SK-N-SH (cell line): Measurements from ENCODE around the gene KLK3. TPM values are rescaled to one million over a fixed set of nuclear protein-coding genes. Genes with fewer than 3 reads are reported as not detected.

Experiments
- CTCF ChIA-PET: fragments of 300-600, 350-600 bp; formaldehyde crosslinking; extraction: SDS; loops from one replicate; lab custom pipeline; 2021; lab: Yijun Ruan, JAX
- POLR2A ChIA-PET: fragments of 350-600 bp; sonication (Branson Sonifier 250); formaldehyde crosslinking; extraction: SDS; loops from one replicate; lab custom pipeline; 2020; ENCODE audit warnings: antibody characterized with exemption, inconsistent platforms; lab: Yijun Ruan, JAX
- DNase-seq: peaks from one replicate; pipeline ENCODE4 v3.0.0; 2012
- H2AFZ ChIP-seq: fragments of 200-600 bp; sonication (generic); 2 replicates; pipeline ENCODE4 v1.8.1; 2016; ENCODE audit warnings: antibody characterized with exemption, mild to moderate bottlenecking, low read depth
- H3F3A ChIP-seq: fragments of 200-600 bp; sonication (generic); replicated peaks from 2 replicates; pipeline ENCODE3; 2016; ENCODE audit warnings: antibody characterized with exemption, mild to moderate bottlenecking; ENCODE audit not compliant: insufficient read depth
- H3K27ac ChIP-seq, 2 experiments: fragments of 200-500 bp in 1 of 2; fragments of 200-600 bp in 1 of 2; sonication (Bioruptor generic) in 1 of 2; sonication (generic), shearing (Covaris generic) in 1 of 2; 2 replicates each; pipeline versions ENCODE4 v1.5.1 to v1.6.1; 2014 to 2016; ENCODE audit warnings: low read depth in 2 of 2, inconsistent platforms in 1 of 2, low read length in 1 of 2, mild to moderate bottlenecking in 1 of 2, mixed read lengths in 1 of 2
- H3K27me3 ChIP-seq: fragments of 200-600 bp; sonication (generic), shearing (Covaris generic); 2 replicates; pipeline ENCODE4 v1.6.1; 2016; ENCODE audit warnings: mixed run types; ENCODE audit not compliant: insufficient read depth
- H3K36me3 ChIP-seq, 2 experiments: fragments of 200-500 bp in 1 of 2; fragments of 200-600 bp in 1 of 2; sonication (Bioruptor generic) in 1 of 2; sonication (generic) in 1 of 2; replicated peaks in 1 of 2; 2 replicates each; pipeline versions ENCODE3 to v1.5.1; 2014 to 2016; ENCODE audit warnings: low read length in 1 of 2, mild to moderate bottlenecking in 1 of 2; ENCODE audit not compliant: insufficient read depth in 2 of 2, control insufficient read depth in 1 of 2
- H3K4me1 ChIP-seq, 2 experiments: fragments of 200-500 bp in 1 of 2; fragments of 200-600 bp in 1 of 2; sonication (Bioruptor generic) in 1 of 2; sonication (generic), shearing (Covaris generic) in 1 of 2; 2 replicates each; pipeline versions ENCODE4 v1.5.1 to v1.6.1; 2014 to 2016; ENCODE audit warnings: low read depth in 1 of 2, low read length in 1 of 2, mixed run types in 1 of 2; ENCODE audit not compliant: insufficient read depth in 2 of 2, control insufficient read depth in 1 of 2
- H3K4me2 ChIP-seq: fragments of 200-600 bp; sonication (generic), shearing (Covaris generic); 2 replicates; pipeline ENCODE4 v1.6.1; 2017; ENCODE audit warnings: mixed run types
- H3K4me3 ChIP-seq, 2 experiments: fragments of 200-500 bp in 1 of 2; fragments of 200-600 bp in 1 of 2; sonication (Bioruptor generic) in 1 of 2; sonication (generic), shearing (Covaris generic) in 1 of 2; 2 replicates each; pipeline versions ENCODE4 v1.5.1 to v1.8.1; 2014 to 2016; ENCODE audit warnings: low read depth in 2 of 2, inconsistent platforms in 1 of 2, low read length in 1 of 2, mild to moderate bottlenecking in 1 of 2, mixed read lengths in 1 of 2, moderate library complexity in 1 of 2
- H3K79me2 ChIP-seq: fragments of 200-600 bp; sonication (generic); 2 replicates; pipeline ENCODE4 v1.8.1; 2017; ENCODE audit warnings: mild to moderate bottlenecking; ENCODE audit not compliant: insufficient read depth
- H3K9ac ChIP-seq: fragments of 200-600 bp; sonication (generic); 2 replicates; pipeline ENCODE4 v1.6.1; 2017; ENCODE audit warnings: mixed run types
- H3K9me2 ChIP-seq: fragments of 200-600 bp; sonication (generic); 2 replicates; pipeline ENCODE4 v1.6.1; 2017; ENCODE audit warnings: mixed run types
- H3K9me3 ChIP-seq: fragments of 200-600 bp; sonication (generic); 2 replicates; pipeline ENCODE4 v1.6.1; 2017; ENCODE audit warnings: mixed run types, mild to moderate bottlenecking, moderate library complexity
- H4K20me1 ChIP-seq: fragments of 200-600 bp; sonication (generic); 2 replicates; pipeline ENCODE4 v1.6.1; 2017; ENCODE audit warnings: mild to moderate bottlenecking, mixed run types; ENCODE audit not compliant: insufficient read depth
- CHD2 ChIP-seq: fragments of 150-350 bp; IDR thresholded peaks from 2 replicates; pipeline ENCODE4 v1.6.1; 2018; ENCODE audit warnings: low read length; ENCODE audit not compliant: partially characterized antibody
- ELF1 ChIP-seq: IDR thresholded peaks from 2 replicates; pipeline ENCODE4 v1.4.0; 2012
- EZH2phosphoT487 ChIP-seq: fragments of 200-600 bp; sonication (generic); IDR thresholded peaks from 2 replicates; pipeline ENCODE4 v1.6.1; 2017; ENCODE audit warnings: low read depth, mixed run types, mild to moderate bottlenecking, antibody characterized with exemption, moderate library complexity, borderline replicate concordance
- FOSL2 ChIP-seq: IDR thresholded peaks from 2 replicates; pipeline ENCODE4 v1.4.0; 2012; ENCODE audit warnings: low read depth, mild to moderate bottlenecking, moderate library complexity, borderline replicate concordance
- GABPA ChIP-seq: IDR thresholded peaks from 2 replicates; pipeline ENCODE4 v1.4.0; 2012; ENCODE audit warnings: low read depth, mild to moderate bottlenecking
- GATA2 ChIP-seq: sonication (generic); formaldehyde crosslinking; IDR thresholded peaks from 2 replicates; pipeline ENCODE4 v1.5.0; 2020; ENCODE audit warnings: mild to moderate bottlenecking, missing genetic modification reagents
- JUND ChIP-seq: IDR thresholded peaks from 2 replicates; pipeline ENCODE4 v1.4.0; 2012
- MEF2A ChIP-seq: IDR thresholded peaks from 2 replicates; pipeline ENCODE4 v1.4.0; 2012; ENCODE audit warnings: low read depth, borderline replicate concordance
- NFIC ChIP-seq: IDR thresholded peaks from 2 replicates; pipeline ENCODE4 v1.4.0; 2012; ENCODE audit warnings: borderline replicate concordance
- POLR2AphosphoS5 ChIP-seq: IDR thresholded peaks from 2 replicates; pipeline ENCODE4 v1.6.1; 2012; ENCODE audit warnings: low read depth, low read length
- SMC3 ChIP-seq: IDR thresholded peaks from 2 replicates; pipeline ENCODE4 v1.6.1; 2012; ENCODE audit warnings: low read depth, low read length, improper control_type of control experiment
- TAF1 ChIP-seq: IDR thresholded peaks from 2 replicates; pipeline ENCODE4 v1.6.1; 2012; ENCODE audit warnings: low read depth, mild to moderate bottlenecking, low read length, moderate library complexity, borderline replicate concordance
- TCF12 ChIP-seq: IDR thresholded peaks from 2 replicates; pipeline ENCODE4 v1.4.0; 2012
- TEAD4 ChIP-seq: IDR thresholded peaks from 2 replicates; pipeline ENCODE4 v1.4.0; 2012; ENCODE audit warnings: mild to moderate bottlenecking, borderline replicate concordance; ENCODE audit not compliant: insufficient read depth
- WGBS: methylation state at CpG from one replicate; pipeline ENCODE4 v1.1.6; 2017; ENCODE audit warnings: low lambda C conversion rate; 5-methylcytosine and 5-hydroxymethylcytosine counted together
- polyA plus RNA-seq, 3 experiments: library from polyadenylated mRNA; depleted of rRNA; stranded (reverse); fragments of >200 nt; gene quantifications; 2 replicates each; pipeline ENCODE4 v1.2.3, GENCODE V29; 2012
- TF ChIP-seq, protein P1 (sequence below): fragments of 150-350 bp; IDR thresholded peaks from 2 replicates; pipeline ENCODE4 v1.6.1; 2017; ENCODE audit warnings: antibody characterized with exemption, low read length, low read depth, borderline replicate concordance
- TF ChIP-seq, protein P2 (sequence below): IDR thresholded peaks from 2 replicates; pipeline ENCODE4; 2012
- TF ChIP-seq, protein P3 (sequence below): IDR thresholded peaks from 2 replicates; pipeline ENCODE4 v1.4.0; 2012; ENCODE audit warnings: low read depth, borderline replicate concordance
- TF ChIP-seq, protein P4 (sequence below): fragments of 200-600 bp; sonication (generic); IDR thresholded peaks from 2 replicates; pipeline ENCODE4 v1.6.1; 2017; ENCODE audit warnings: antibody characterized with exemption, mild to moderate bottlenecking, moderate library complexity
- TF ChIP-seq, protein P5 (sequence below): IDR thresholded peaks from 2 replicates; pipeline ENCODE4 v1.4.0; 2012; ENCODE audit warnings: low read depth

Gene KLK3
- polyA plus RNA-seq, 1 of the 3 experiments (the other 2 are of a cell fraction): not detected

DNA sequence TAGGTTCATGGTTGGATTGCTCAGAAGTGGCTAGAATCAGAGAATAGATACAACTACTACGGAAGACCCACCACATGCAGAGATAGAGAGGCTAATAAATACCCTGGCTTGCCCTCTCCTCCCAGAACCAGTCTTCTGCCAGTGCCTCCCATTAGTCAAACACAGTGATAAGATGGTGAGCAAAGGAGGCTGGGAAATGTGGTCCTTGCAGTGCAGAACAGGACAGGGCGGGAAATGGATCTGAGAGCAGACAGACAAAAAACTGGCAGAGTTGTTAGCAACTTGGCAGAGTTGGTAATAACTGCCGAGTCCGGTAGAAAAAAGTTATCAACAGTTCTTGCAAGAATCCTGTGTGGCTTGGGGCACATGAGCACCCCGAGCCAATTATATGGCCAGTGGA, 39.8 kb upstream of the KLK3 start:
- no peak overlapping the region for H3K4me3 ChIP-seq
- H2AFZ ChIP-seq: no peak overlapping the region
- no peak for DNase-seq
- no peaks in the 10 kb centered on the region for H3K9me3 ChIP-seq
- H3K27ac ChIP-seq: no peak overlapping the region
- 25% methylated on average over 5 of the region's 5 CpGs for WGBS
- H3K36me3 ChIP-seq: no peaks in the 10 kb centered on the region
- POLR2A ChIA-PET: interaction anchor here (2.0 kb wide), 1 partner anchor 10 kb away, joined by 6 read pairs; no protein-coding TSS in a partner anchor
- H3K9me2 ChIP-seq: no peaks in the 10 kb centered on the region
- H3F3A ChIP-seq: no peaks in the 10 kb centered on the region
- H3K9ac ChIP-seq: no peak overlapping the region
- H3K27me3 ChIP-seq: peaks cover 20% of the 10 kb centered on the region; the same call in 1 of the 2 replicates
- no peaks in the 10 kb centered on the region for H4K20me1 ChIP-seq
- TF ChIP-seq NFIC: no peak
- TF ChIP-seq JUND: no peak
- TF ChIP-seq TAF1: no peak
- TF ChIP-seq TCF12: no peak
- TF ChIP-seq GATA2 (CRISPR knock-in tag): no peak
- TF ChIP-seq, protein P1, sequence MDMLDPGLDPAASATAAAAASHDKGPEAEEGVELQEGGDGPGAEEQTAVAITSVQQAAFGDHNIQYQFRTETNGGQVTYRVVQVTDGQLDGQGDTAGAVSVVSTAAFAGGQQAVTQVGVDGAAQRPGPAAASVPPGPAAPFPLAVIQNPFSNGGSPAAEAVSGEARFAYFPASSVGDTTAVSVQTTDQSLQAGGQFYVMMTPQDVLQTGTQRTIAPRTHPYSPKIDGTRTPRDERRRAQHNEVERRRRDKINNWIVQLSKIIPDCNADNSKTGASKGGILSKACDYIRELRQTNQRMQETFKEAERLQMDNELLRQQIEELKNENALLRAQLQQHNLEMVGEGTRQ: no peak
- no peak for TF ChIP-seq CHD2
- TF ChIP-seq TEAD4: no peak
- TF ChIP-seq, protein P2, sequence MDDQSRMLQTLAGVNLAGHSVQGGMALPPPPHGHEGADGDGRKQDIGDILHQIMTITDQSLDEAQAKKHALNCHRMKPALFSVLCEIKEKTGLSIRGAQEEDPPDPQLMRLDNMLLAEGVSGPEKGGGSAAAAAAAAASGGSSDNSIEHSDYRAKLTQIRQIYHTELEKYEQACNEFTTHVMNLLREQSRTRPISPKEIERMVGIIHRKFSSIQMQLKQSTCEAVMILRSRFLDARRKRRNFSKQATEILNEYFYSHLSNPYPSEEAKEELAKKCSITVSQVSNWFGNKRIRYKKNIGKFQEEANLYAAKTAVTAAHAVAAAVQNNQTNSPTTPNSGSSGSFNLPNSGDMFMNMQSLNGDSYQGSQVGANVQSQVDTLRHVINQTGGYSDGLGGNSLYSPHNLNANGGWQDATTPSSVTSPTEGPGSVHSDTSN: no peak
- TF ChIP-seq, protein P3, sequence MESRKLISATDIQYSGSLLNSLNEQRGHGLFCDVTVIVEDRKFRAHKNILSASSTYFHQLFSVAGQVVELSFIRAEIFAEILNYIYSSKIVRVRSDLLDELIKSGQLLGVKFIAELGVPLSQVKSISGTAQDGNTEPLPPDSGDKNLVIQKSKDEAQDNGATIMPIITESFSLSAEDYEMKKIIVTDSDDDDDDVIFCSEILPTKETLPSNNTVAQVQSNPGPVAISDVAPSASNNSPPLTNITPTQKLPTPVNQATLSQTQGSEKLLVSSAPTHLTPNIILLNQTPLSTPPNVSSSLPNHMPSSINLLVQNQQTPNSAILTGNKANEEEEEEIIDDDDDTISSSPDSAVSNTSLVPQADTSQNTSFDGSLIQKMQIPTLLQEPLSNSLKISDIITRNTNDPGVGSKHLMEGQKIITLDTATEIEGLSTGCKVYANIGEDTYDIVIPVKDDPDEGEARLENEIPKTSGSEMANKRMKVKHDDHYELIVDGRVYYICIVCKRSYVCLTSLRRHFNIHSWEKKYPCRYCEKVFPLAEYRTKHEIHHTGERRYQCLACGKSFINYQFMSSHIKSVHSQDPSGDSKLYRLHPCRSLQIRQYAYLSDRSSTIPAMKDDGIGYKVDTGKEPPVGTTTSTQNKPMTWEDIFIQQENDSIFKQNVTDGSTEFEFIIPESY: no peak
- TF ChIP-seq, protein P4, sequence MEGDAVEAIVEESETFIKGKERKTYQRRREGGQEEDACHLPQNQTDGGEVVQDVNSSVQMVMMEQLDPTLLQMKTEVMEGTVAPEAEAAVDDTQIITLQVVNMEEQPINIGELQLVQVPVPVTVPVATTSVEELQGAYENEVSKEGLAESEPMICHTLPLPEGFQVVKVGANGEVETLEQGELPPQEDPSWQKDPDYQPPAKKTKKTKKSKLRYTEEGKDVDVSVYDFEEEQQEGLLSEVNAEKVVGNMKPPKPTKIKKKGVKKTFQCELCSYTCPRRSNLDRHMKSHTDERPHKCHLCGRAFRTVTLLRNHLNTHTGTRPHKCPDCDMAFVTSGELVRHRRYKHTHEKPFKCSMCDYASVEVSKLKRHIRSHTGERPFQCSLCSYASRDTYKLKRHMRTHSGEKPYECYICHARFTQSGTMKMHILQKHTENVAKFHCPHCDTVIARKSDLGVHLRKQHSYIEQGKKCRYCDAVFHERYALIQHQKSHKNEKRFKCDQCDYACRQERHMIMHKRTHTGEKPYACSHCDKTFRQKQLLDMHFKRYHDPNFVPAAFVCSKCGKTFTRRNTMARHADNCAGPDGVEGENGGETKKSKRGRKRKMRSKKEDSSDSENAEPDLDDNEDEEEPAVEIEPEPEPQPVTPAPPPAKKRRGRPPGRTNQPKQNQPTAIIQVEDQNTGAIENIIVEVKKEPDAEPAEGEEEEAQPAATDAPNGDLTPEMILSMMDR: no peak
- no peak for TF ChIP-seq FOSL2
- no peak for TF ChIP-seq SMC3
- TF ChIP-seq ELF1: no peak
- TF ChIP-seq, protein P5, sequence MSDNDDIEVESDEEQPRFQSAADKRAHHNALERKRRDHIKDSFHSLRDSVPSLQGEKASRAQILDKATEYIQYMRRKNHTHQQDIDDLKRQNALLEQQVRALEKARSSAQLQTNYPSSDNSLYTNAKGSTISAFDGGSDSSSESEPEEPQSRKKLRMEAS: no peak
- no peak for TF ChIP-seq GABPA
- no peak for TF ChIP-seq MEF2A
- no peak for TF ChIP-seq EZH2phosphoT487
- TF ChIP-seq POLR2AphosphoS5: no peak
- H3K4me1 ChIP-seq: peaks cover 0 to 5% of the 10 kb centered on the region in 2 experiments; a peak in 1 of 4 replicates
- no peak overlapping the region for H3K4me2 ChIP-seq
- CTCF ChIA-PET: no interaction called here
- H3K79me2 ChIP-seq: no peaks in the 10 kb centered on the region
